HG02885 (cell line): ENCODE measurements around the gene CD151.
A peak's percentile ranks its signal among the peaks of the same experiment; 100 is the strongest.

Experiments used
- ATAC-seq: cut with Tn5 transposase; IDR thresholded peaks from one replicate; pipeline ENCODE4 v1.9.1; 2021; ENCODE audit warnings: mild to moderate bottlenecking; ENCODE audit not compliant: unreplicated experiment, poor library complexity

Gene CD151

DNA sequence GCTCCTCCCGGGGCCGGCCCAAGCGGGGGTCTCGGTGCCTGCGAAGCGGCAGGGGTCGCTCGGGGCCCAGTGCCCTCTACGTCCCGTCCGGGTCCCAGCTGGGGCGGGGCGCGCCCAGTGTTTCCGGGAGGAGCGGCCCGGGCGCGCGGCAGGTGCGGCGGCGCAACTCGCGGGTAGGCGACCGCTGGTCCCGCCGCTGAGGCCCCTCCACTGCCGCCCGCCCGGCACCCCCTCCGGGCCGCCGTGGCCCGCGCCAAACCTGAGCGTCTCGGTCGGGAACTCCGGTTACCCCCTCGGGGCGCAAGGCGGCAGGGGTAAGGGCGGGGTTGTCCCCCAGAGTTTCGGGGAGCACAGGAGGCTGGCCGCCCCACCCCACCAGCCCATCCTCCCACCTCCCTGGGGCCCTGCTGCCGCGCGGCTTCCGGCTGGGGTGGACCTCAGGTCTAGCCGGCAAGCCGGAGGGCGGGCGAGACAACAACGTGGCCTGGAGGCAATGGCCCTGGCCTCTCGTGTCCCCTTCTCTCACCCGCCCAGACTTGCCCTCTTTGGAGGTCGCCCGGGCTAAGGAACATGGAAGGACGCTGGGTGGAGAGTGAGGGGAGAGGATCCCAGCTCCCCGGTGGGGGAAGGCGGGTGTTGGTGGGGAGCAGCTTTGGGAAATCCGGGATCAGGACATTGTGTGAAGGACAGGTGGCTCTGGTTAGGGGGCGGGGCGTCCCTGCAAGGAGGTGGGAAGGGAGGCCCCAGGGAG is 5.4 kb upstream of the CD151 start:
- ATAC-seq: peak; percentile 62

GRCh38 chr11:827897-828192 is 4.9 kb upstream of the CD151 start, which contains the start of gene CRACR2B:
Gene CRACR2B (plus strand): TSS chr11:827919. CDS start chr11:828608, 689 bp downstream.
- no peak for ATAC-seq

- no peak for ATAC-seq
These were observed 4.1 kb upstream of the CD151 start for GRCh38 chr11:828506-829175.

DNA sequence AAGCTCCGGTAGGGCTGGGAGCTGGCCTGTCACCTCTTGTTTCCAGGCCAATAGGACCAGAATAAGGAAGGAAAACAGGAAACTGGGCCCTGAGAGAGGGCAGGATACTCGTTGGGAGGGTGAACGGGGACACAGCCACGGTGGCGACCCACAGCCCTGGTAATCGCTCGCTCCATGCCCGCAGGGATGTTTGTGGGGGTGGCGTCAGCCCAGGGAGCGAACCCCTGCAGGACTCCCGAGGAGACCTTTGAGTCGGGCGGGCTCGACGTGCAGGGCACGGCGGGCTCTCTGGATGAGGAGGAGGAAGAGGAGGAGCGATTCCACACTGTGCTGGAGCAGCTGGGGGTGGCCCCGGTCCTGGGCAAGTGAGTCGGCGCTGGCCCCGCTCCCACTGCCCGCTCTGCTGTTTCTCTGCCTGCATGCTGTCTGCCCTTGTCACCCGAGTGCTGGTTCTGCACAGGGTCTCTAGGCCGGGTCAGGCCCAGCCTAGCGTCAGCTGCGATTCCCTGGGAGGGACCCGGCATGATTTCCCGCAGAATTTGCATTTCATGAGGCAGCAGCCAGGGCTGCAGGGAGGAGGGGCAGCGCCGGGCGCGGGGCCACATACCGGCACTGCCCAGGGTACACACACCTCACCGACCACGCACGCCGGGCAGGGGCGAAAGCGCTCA is 3.4 kb upstream of the CD151 start:
- no peak for ATAC-seq

- no peak for ATAC-seq
These were observed 2.9 kb upstream of the CD151 start for GRCh38 chr11:829847-830294.

DNA sequence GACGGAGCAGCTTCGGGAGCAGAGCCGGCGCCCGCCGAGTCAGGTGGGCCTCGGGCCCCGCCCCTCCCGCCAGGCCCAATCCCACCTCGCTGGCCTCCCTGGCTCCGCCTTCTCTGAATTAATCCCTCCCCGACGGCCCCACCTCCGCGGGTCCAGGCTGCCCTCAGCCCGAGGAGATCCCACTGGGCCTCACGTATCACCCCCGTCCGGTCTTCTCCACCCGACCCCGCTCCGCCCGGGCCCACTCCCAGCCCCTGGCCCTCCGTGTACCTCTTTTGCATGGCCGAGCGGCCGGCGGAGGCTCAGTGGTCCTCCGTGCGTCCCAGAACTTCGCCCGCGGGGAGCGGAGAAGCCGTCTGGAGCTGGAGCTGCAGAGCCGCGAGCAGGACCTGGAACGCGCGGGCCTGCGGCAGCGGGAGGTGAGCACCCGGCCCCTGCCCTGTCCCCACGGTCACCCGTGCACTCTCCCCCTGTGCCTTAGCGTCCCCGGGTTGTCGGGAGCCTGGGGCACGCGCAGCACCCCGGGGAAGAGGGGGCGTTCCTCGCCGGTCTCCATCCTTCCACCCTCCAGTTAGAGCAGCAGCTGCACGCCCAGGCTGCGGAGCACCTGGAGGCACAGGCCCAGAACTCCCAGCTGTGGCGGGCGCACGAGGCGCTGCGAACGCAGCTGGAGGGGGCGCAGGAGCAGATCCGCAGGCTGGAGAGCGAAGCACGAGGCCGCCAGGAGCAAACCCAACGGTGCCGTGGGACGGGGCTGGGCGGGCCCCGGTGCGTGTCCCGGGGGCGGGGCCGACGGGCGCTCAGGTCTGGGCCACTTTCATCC is 2.2 kb upstream of the CD151 start:
- no peak for ATAC-seq

DNA sequence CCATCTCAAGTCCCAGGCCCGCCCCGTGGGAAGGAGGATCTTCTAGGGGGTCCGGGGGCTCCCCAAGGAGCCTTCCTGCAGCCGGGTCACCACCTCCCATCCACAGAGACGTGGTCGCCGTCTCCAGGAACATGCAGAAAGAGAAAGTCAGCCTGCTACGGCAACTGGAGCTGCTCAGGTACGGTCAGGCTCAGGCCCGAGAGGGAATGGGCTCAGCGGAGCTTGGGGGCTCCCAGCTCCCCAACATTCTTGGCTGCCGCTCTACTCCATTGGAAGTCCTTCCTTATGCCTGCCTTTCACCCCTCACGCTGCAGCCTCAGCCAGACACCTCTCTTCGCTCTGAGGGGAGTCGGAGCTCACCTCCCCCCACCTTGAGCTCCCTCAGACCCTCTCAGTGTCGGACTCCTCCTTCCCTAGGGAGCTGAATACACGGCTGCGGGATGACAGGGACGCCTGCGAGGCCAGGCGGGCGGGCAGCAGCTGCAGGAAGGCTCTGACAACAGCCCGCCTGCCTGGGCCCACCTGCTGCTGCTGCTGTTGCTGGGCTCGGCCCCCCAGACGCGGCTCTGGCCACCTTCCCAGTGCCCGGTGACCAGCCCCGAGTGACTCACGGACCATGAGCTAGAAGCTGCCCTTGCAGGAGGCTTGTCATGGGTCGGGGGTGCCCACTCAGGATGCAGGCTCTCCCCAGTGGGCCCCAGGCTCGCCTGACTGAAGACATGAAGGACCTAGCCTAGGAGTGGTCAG is 1.5 kb upstream of the CD151 start:
- no peak for ATAC-seq

- ATAC-seq: no peak
These were observed 707 bp upstream of the CD151 start for GRCh38 chr11:831961-832528.

GRCh38 chr11:833114-833791 is 501 bp downstream of the CD151 start:
- peak; percentile 37 for ATAC-seq

DNA sequence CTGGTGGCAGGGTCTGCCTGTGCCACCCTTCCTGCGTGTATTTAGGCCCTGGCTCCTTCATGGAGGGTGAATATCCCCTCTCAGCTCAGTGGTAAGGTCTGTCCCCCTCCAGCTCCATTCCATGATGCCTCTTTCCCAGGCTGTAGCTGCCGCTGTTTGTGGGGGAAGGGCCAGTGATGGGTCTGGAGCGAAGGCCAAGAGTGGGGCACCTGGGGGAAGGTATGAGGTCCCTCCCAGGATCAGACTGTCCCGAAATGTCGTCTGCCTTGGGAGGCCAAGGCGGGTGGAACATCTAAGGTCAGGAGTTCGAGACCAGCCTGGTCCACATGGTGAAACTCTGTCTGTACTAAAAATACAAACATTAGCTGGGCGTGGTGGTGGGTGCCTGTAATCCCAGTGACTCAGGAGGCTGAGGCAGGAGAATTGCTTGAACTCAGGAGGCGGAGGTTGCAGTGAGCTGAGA is 1.1 kb downstream of the CD151 start:
- no peak for ATAC-seq

DNA sequence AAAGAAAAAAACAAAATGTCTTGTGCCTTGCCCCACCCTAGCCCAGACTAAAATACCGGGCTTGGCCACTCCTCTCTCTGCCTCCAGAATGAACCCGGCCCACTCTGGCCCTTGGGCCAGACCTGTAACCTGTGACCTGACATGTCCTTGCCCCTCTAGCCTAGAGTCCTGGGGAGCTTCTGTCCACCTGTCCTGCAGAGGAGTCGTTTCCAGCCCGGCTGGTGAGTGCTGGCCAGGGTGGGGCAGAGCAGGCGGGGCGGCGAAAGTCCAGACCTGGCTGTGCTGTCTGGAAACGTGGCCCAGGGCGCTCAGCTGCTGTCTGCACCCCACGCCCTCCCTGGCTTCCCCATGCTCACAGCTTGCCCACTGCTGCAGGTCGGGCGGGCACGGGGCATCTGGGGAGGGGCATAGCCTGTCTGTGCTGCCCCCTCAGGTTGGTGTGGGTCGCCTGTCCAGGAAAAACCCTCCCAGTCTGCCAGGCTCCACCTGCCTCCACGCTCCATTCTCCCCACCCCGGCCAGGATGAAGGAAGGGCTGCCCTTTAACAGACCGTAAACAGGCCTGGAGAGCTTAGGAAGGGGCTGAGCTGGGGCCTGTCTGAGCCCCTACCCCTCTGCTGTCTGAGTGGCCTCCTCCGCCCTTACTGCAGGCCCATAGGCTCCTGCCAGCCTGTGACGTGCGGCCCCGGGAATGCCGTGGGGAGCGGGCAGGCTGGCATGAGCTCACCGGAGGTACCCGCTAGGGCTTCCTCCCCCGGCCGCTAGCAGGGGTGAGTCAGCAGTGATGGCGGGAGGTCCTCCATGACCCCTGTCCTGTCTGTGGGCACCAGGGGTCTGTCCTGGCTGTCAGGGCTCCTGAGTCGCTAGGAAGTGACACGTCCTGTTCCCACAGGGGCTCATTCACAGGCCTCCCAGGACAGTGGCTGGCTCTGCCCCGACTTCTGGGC is 1.9 kb downstream of the CD151 start:
- no peak for ATAC-seq

DNA sequence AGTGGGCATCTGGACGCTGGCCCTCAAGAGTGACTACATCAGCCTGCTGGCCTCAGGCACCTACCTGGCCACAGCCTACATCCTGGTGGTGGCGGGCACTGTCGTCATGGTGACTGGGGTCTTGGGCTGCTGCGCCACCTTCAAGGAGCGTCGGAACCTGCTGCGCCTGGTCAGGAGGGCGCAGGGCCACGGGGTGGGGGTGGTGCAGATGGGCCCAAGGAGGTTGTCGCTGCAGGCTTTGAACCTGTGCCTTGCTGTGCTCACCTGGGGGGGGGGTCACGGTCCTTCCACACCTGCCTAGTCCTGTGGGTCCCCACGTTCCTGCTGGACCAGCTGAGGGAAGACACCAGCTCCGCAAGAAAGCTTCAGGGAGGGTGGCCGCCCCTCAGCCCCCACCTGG is 3.5 kb downstream of the CD151 start:
- ATAC-seq: no peak

- ATAC-seq: no peak
These were observed 3.9 kb downstream of the CD151 start for GRCh38 chr11:836700-837099.

GRCh38 chr11:837189-837989 is 4.6 kb downstream of the CD151 start:
- no peak for ATAC-seq

- no peak for ATAC-seq
These were observed 5.2 kb downstream of the CD151 start for GRCh38 chr11:837990-838307.

DNA sequence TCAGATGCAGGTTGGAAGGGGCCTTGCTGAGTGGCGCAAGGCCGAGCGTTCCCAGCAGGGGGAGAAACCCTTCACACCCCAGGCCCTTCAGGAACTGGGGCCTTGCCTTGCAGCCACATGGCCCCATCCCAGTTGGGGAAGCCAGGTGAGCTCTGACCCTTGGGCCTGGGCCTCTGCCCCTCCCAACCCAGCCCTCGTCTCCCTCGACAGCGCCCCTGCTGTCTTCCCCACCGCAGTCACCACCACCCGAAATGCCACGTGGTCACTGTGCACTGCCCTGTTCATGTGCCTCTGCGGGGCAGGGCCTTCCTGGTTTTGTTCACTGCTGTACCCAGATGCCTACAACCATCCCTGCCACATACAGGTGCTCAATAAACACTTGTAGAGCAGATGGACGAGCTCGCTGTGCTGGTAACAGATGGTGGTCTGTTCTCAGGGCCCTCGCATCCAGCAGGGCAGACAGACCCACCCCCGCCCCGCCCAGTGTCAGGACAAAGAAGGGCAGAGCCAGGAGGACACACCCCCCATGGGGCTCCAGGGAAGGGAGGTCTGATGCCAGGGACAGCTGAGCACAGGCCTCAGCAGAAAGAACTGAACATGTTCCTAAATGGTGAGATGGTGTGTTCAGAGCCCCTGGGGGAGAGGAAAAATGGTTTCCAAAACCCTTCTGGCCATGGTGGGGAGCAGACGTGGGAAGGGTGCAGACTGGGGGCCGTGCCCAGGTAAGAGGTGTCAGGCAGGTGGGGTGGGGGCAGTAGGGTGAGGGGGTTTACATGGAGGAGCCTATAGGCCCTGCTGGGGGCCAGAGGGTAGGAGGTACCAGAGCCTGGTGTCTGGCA is 5.9 kb downstream of the CD151 start:
- no peak for ATAC-seq

- ATAC-seq: no peak
These were observed 6.5 kb downstream of the CD151 start for GRCh38 chr11:839280-839623.
